HCT116 (cell line): Measurements from ENCODE around the gene CCDC116. TPM values are rescaled to one million over a fixed set of nuclear protein-coding genes. Genes with fewer than 3 reads are reported as not detected.

Experiments
- ATAC-seq: fragments of 200-7000 bp; cut with Tn5 transposase; 2 replicates; pipeline ENCODE4 v1.9.1; 2020; ENCODE audit warnings: mild to moderate bottlenecking, moderate library complexity
- BruUV-seq: library from RNA; stranded (reverse); fragments of 400-500 nt; replicated peaks from 2 replicates; lab custom pipeline; 2021; lab: Mats Ljungman, UMichigan
- CTCF ChIA-PET: fragments of 300-600 bp; sonication (Branson Sonifier 250); formaldehyde crosslinking; loops from one replicate; lab custom pipeline; 2021; ENCODE audit warnings: antibody characterized with exemption; lab: Charles Lee
- POLR2A ChIA-PET: fragments of 300-600, 350-600 bp; sonication (Branson Sonifier 250); formaldehyde crosslinking; loops from one replicate; lab custom pipeline; 2021; ENCODE audit warnings: antibody characterized with exemption; lab: Charles Lee
- RAD21 ChIA-PET, 2 experiments: fragments of 300-600 bp; sonication (Branson Sonifier 250); formaldehyde crosslinking; loops; one replicate each; lab custom pipeline; 2023; ENCODE audit warnings: low total read pairs in 2 of 2; ENCODE audit not compliant: uncharacterized antibody in 2 of 2, unreplicated experiment in 2 of 2, low non-redundant PET in 1 of 2; lab: Charles Lee
- DNase-seq: peaks from one replicate; pipeline ENCODE4 v3.0.0-alpha.2; 2010; ENCODE audit warnings: low read depth, low spot score
- H2AFZ ChIP-seq: fragments of 200-600 bp; shearing (Covaris generic), sonication (generic); 2 replicates; pipeline ENCODE4 v1.6.1; 2017; ENCODE audit warnings: low read depth, mixed run types, mixed read lengths, antibody characterized with exemption, low read length; ENCODE audit not compliant: poor library complexity, severe bottlenecking
- H3K27ac ChIP-seq: 2 replicates; pipeline ENCODE4 v1.5.1; 2012; ENCODE audit warnings: low read depth, low read length
- H3K27me3 ChIP-seq: fragments of 200-600 bp; sonication (generic); 2 replicates; pipeline ENCODE4 v1.6.1; 2016; ENCODE audit warnings: mixed run types, low read length, mixed read lengths; ENCODE audit not compliant: insufficient read depth
- H3K36me3 ChIP-seq, 2 experiments: fragments of 200-500 bp in 1 of 2; fragments of 200-600 bp in 1 of 2; sonication (Bioruptor generic) in 1 of 2; sonication (generic) in 1 of 2; 2 replicates each; pipeline versions ENCODE4 v1.5.1 to v1.6.1; 2014 to 2016; ENCODE audit warnings: low read length in 2 of 2, inconsistent platforms in 1 of 2, mixed read lengths in 1 of 2, mixed run types in 1 of 2; ENCODE audit not compliant: insufficient read depth in 2 of 2, control insufficient read depth in 1 of 2
- H3K4me1 ChIP-seq, 2 experiments: fragments of 200-600 bp in 1 of 2; sonication (generic) in 1 of 2; 2 replicates each; pipeline versions ENCODE4 v1.5.1 to v1.6.1; 2012 to 2017; ENCODE audit warnings: low read length in 2 of 2, inconsistent platforms in 1 of 2, mild to moderate bottlenecking in 1 of 2, mixed read lengths in 1 of 2, mixed run types in 1 of 2, moderate library complexity in 1 of 2; ENCODE audit not compliant: insufficient read depth in 2 of 2, control insufficient read depth in 1 of 2
- H3K4me2 ChIP-seq: fragments of 200-600 bp; sonication (generic); 2 replicates; pipeline ENCODE4 v1.6.1; 2017; ENCODE audit warnings: mixed run types, low read length, mixed read lengths
- H3K4me3 ChIP-seq, 2 experiments: fragments of 200-600 bp in 1 of 2; sonication (generic) in 1 of 2; replicated peaks in 1 of 2; 2 replicates each; pipeline ENCODE4 v1.5.1; 2011 to 2016; ENCODE audit warnings: low read length in 2 of 2, control low read depth in 1 of 2, low read depth in 1 of 2, mild to moderate bottlenecking in 1 of 2, mixed read lengths in 1 of 2, mixed run types in 1 of 2
- H3K79me2 ChIP-seq: fragments of 200-600 bp; sonication (generic); 2 replicates; pipeline ENCODE4 v1.6.1; 2017; ENCODE audit warnings: mild to moderate bottlenecking, mixed run types, low read length, moderate library complexity, mixed read lengths; ENCODE audit not compliant: insufficient read depth
- H3K9ac ChIP-seq: fragments of 200-600 bp; sonication (generic); 2 replicates; pipeline ENCODE4 v1.6.1; 2016; ENCODE audit warnings: low read length, mixed read lengths
- H3K9me2 ChIP-seq: fragments of 200-600 bp; sonication (generic), shearing (Covaris generic); 2 replicates; pipeline ENCODE4 v1.6.1; 2017; ENCODE audit warnings: mixed run types, mild to moderate bottlenecking, moderate library complexity; ENCODE audit not compliant: insufficient read depth
- H3K9me3 ChIP-seq, 2 experiments: fragments of 200-500 bp in 1 of 2; fragments of 200-600 bp in 1 of 2; sonication (Bioruptor generic) in 1 of 2; sonication (generic) in 1 of 2; 2 replicates each; pipeline ENCODE4 v1.6.1; 2014 to 2017; ENCODE audit warnings: low read length in 2 of 2, mixed read lengths in 2 of 2, inconsistent platforms in 1 of 2, low read depth in 1 of 2, mild to moderate bottlenecking in 1 of 2, mixed run types in 1 of 2, moderate library complexity in 1 of 2; ENCODE audit not compliant: control insufficient read depth in 1 of 2, insufficient read depth in 1 of 2
- H4K20me1 ChIP-seq: fragments of 200-600 bp; sonication (generic), shearing (Covaris generic); 2 replicates; pipeline ENCODE4 v1.6.1; 2017; ENCODE audit warnings: mixed run types, mild to moderate bottlenecking, moderate library complexity; ENCODE audit not compliant: insufficient read depth
- CBX3 ChIP-seq: IDR thresholded peaks from 2 replicates; pipeline ENCODE4 v1.6.1; 2012; ENCODE audit warnings: low read depth
- CEBPB ChIP-seq: IDR thresholded peaks from 2 replicates; pipeline ENCODE4 v1.6.1; 2012; ENCODE audit warnings: low read depth
- CTCF ChIP-seq, 3 experiments: fragments of 200-600 bp in 1 of 3; sonication (generic) in 1 of 3; IDR thresholded peaks in 2 of 3; conservative IDR thresholded peaks in 1 of 3; 2 replicates each; pipeline ENCODE4 v1.5.1; 2012 to 2017; ENCODE audit warnings: low read depth in 2 of 3, low read length in 2 of 3, antibody characterized with exemption in 1 of 3, borderline replicate concordance in 1 of 3, control low read depth in 1 of 3, mild to moderate bottlenecking in 1 of 3, mixed read lengths in 1 of 3, mixed run types in 1 of 3, moderate library complexity in 1 of 3; ENCODE audit not compliant: insufficient read depth in 1 of 3
- EGR1 ChIP-seq: IDR thresholded peaks from 2 replicates; pipeline ENCODE4 v1.6.1; 2012; ENCODE audit warnings: low read depth
- ELF1 ChIP-seq: IDR thresholded peaks from 2 replicates; pipeline ENCODE4 v1.6.1; 2012; ENCODE audit warnings: low read depth, borderline replicate concordance
- EZH2phosphoT487 ChIP-seq: fragments of 200-600 bp; IDR thresholded peaks from 2 replicates; pipeline ENCODE4 v1.6.1; 2018; ENCODE audit warnings: antibody characterized with exemption, borderline replicate concordance
- MAX ChIP-seq: IDR thresholded peaks from 2 replicates; pipeline ENCODE4 v1.6.1; 2012
- POLR2A ChIP-seq: IDR thresholded peaks from 2 replicates; pipeline ENCODE4 v1.7.0; 2011; ENCODE audit warnings: borderline replicate concordance; ENCODE audit not compliant: insufficient read depth, insufficient read length; ENCODE audit errors: extremely low read depth
- POLR2AphosphoS5 ChIP-seq: IDR thresholded peaks from 2 replicates; pipeline ENCODE4 v1.6.1; 2011; ENCODE audit warnings: mild to moderate bottlenecking, low read depth, low read length, moderate library complexity
- SIN3A ChIP-seq: IDR thresholded peaks from 2 replicates; pipeline ENCODE4 v1.6.1; 2012; ENCODE audit warnings: low read depth
- SP1 ChIP-seq: IDR thresholded peaks from 2 replicates; pipeline ENCODE4 v1.6.1; 2012; ENCODE audit warnings: low read depth
- TCF7L2 ChIP-seq: IDR thresholded peaks from 2 replicates; pipeline ENCODE4 v1.7.0; 2011; ENCODE audit warnings: borderline replicate concordance, inconsistent platforms; ENCODE audit not compliant: insufficient read depth, insufficient read length; ENCODE audit errors: extremely low read depth
- YY1 ChIP-seq: IDR thresholded peaks from 2 replicates; pipeline ENCODE4 v1.6.1; 2011; ENCODE audit warnings: low read length, low read depth, moderate library complexity, mild to moderate bottlenecking; ENCODE audit not compliant: insufficient replicate concordance; ENCODE audit errors: extremely low read depth
- ZBTB33 ChIP-seq: IDR thresholded peaks from 2 replicates; pipeline ENCODE4 v1.6.1; 2011; ENCODE audit warnings: mild to moderate bottlenecking, low read length, moderate library complexity; ENCODE audit not compliant: insufficient replicate concordance; ENCODE audit errors: extremely low read depth
- ZFX ChIP-seq: fragments of 450-650 bp; IDR thresholded peaks from 2 replicates; pipeline ENCODE4 v1.6.1; 2017
- ZNF274 ChIP-seq: fragments of 200-500 bp; sonication (Bioruptor generic); IDR thresholded peaks from 2 replicates; pipeline ENCODE4 v1.6.1; 2014; ENCODE audit warnings: mild to moderate bottlenecking, low read depth, low read length, inconsistent platforms
- intact Hi-C: fragments of 100-400 bp; cut with micrococcal nuclease; formaldehyde crosslinking; loops from 2 replicates; pipeline ENCODE4 v1.10.0; 2022
- total RNA-seq: library from RNA; stranded (reverse); gene quantifications from one replicate; pipeline ENCODE4 v1.2.1, GENCODE V29; 2021; ENCODE audit not compliant: unreplicated experiment

The CCDC116 gene
- total RNA-seq, 1 experiment from 2014 or later, result 0.66 TPM

GRCh38 chr22:21652010-21652546 is 19.5 kb downstream of the CCDC116 start (continued):
- TF ChIP-seq CTCF (IDR thresholded peaks at IDR 0.05 in 2 of 3, conservative IDR thresholded peaks at IDR 0.05 in 1 of 3; ENCODE audit: borderline replicate concordance in 1 of 3, insufficient read depth in 1 of 3, low read depth in 2 of 3, low read length in 2 of 3), result no peak
- TF ChIP-seq EGR1, result no peak
- TF ChIP-seq, all 23 proteins: peak for 6

- DNase-seq, result no peak
- Histone ChIP-seq H3K9me2 (no peaks in the 10 kb centered on the region), H3K4me3 (peak overlapping the region; percentile 67 to 83), H4K20me1 (no peaks in the 10 kb centered on the region), H3K27me3 (no peaks in the 10 kb centered on the region), H3K4me2 (peak overlapping the region; percentile 92), H3K4me1 (peaks cover 7 to 30% of the 10 kb centered on the region in 2 experiments), H3K27ac (peak overlapping the region; percentile 73), H3K79me2 (peaks cover 8% of the 10 kb centered on the region; the same call in 1 of the 2 replicates), H3K36me3 (peaks cover 3 to 8% of the 10 kb centered on the region in 2 experiments; a peak in 3 of 4 replicates), H3K9ac (peak overlapping the region; percentile 83), H3K9me3 (no peaks in the 10 kb centered on the region), H2AFZ (no peak overlapping the region)
- ChIA-PET CTCF (interaction anchor here (1.0 to 1.8 kb wide), 2 partner anchors 10 to 23 kb away, joined by 3 to 7 read pairs; no protein-coding TSS in a partner anchor), RAD21 (no interaction called here), POLR2A (interaction anchor here (1.2 to 1.4 kb wide), 2 partner anchors 10 to 13 kb away, joined by 3 to 4 read pairs; partner anchors contain the start of gene PPIL2)
- ATAC-seq, result peak; percentile 12
- intact Hi-C loops, result loop anchor here (5.0 kb wide), 1 partner anchor 214 kb away; the partner anchor contains the start of gene MAPK1
- BruUV-seq, result TSS peak; percentile 53
- TF ChIP-seq ZNF274, result no peak
- TF ChIP-seq ELF1, result no peak
- no peak for TF ChIP-seq POLR2A
- no peak for TF ChIP-seq EGR1
- TF ChIP-seq MAX, result no peak
- no peak for TF ChIP-seq YY1
- no peak for TF ChIP-seq SIN3A
- no peak for TF ChIP-seq ZFX
- TF ChIP-seq ZBTB33, result no peak
- TF ChIP-seq POLR2AphosphoS5, result no peak
- TF ChIP-seq CBX3, result no peak
- no peak for TF ChIP-seq SP1
- TF ChIP-seq EZH2phosphoT487, result no peak
- no peak for TF ChIP-seq TCF7L2
- no peak for TF ChIP-seq CEBPB
Measured at GRCh38 chr22:21652547-21653545, 20.3 kb downstream of the CCDC116 start.
